Brain microvascular endothelial cell (primary cell): ENCODE measurements around the gene TTC39A.
"Not testable (repeated sequence)": the region's sequence is repeated elsewhere in the genome, so short reads cannot be mapped to it uniquely, and the experiment has no call there.

Source experiments
- DNase-seq: peaks from one replicate; pipeline ENCODE4 v3.0.0-alpha.2; 2020
- H3K27ac ChIP-seq: fragments of 250-450 bp; sonication (Bioruptor Pico); 2 replicates; pipeline ENCODE4 v1.5.1; 2020; ENCODE audit warnings: mild to moderate bottlenecking, moderate library complexity
- H3K27me3 ChIP-seq: fragments of 250-450 bp; sonication (Bioruptor Pico); replicated peaks from 2 replicates; pipeline ENCODE4 v1.5.1; 2020; ENCODE audit warnings: mild to moderate bottlenecking
- H3K36me3 ChIP-seq: fragments of 250-450 bp; sonication (Bioruptor Pico); replicated peaks from 2 replicates; pipeline ENCODE4 v1.5.1; 2020; ENCODE audit warnings: mild to moderate bottlenecking
- H3K4me3 ChIP-seq: 2 replicates; pipeline ENCODE4 v1.5.1; 2011; ENCODE audit warnings: low read depth, mild to moderate bottlenecking, control low read depth, low read length, moderate library complexity
- CTCF ChIP-seq: IDR thresholded peaks from 2 replicates; pipeline ENCODE4 v1.5.1; 2011; ENCODE audit warnings: low read depth, mild to moderate bottlenecking, moderate library complexity, low read length, control low read depth, inconsistent platforms; ENCODE audit errors: missing control alignments
- in situ Hi-C: cut with HindIII; loops from 2 replicates; pipeline ENCODE4 v1.10.0; 2017; ENCODE audit warnings: low sequenced_read_pairs, low pct_ligation_motif_present

The TTC39A gene

GRCh38 chr1:51327386-51327785 is 3.0 kb downstream of the TTC39A start:
- H3K4me3 ChIP-seq, result no peak overlapping the region
- no peak for DNase-seq
- no peak for TF ChIP-seq CTCF
- no peaks in the 10 kb centered on the region for H3K27me3 ChIP-seq
- no peak overlapping the region for H3K27ac ChIP-seq
- H3K36me3 ChIP-seq, result no peaks in the 10 kb centered on the region
- in situ Hi-C loops, result no loop called here

- in situ Hi-C loops, result no loop called here
- DNase-seq, result no peak
- no peak overlapping the region for H3K4me3 ChIP-seq
- TF ChIP-seq CTCF, result no peak
- H3K27me3 ChIP-seq, result no peaks in the 10 kb centered on the region
- no peaks in the 10 kb centered on the region for H3K36me3 ChIP-seq
- no peak overlapping the region for H3K27ac ChIP-seq
Measured at GRCh38 chr1:51326839-51327238, 3.5 kb downstream of the TTC39A start.

- Histone ChIP-seq H3K27ac (no peak overlapping the region), H3K36me3 (no peaks in the 10 kb centered on the region), H3K4me3 (no peak overlapping the region), H3K27me3 (no peaks in the 10 kb centered on the region)
- DNase-seq, result no peak
- in situ Hi-C loops, result no loop called here
- no peak for TF ChIP-seq CTCF
Measured at GRCh38 chr1:51325878-51326755, 4.2 kb downstream of the TTC39A start.

GRCh38 chr1:51325391-51325790 is 5.0 kb downstream of the TTC39A start:
- H3K27me3 ChIP-seq, result no peaks in the 10 kb centered on the region
- in situ Hi-C loops, result no loop called here
- DNase-seq, result no peak
- H3K36me3 ChIP-seq, result no peaks in the 10 kb centered on the region
- no peak overlapping the region for H3K27ac ChIP-seq
- no peak overlapping the region for H3K4me3 ChIP-seq
- TF ChIP-seq CTCF, result no peak

GRCh38 chr1:51325011-51325385 is 5.4 kb downstream of the TTC39A start:
- DNase-seq, H3K4me3 ChIP-seq, in situ Hi-C loops, H3K36me3 ChIP-seq, H3K27ac ChIP-seq, H3K27me3 ChIP-seq: not testable (repeated sequence)

GRCh38 chr1:51324251-51325010 is 5.9 kb downstream of the TTC39A start:
- no peak for DNase-seq
- in situ Hi-C loops, result no loop called here
- no peak for TF ChIP-seq CTCF

More at GRCh38 chr1:51324251-51325010, 5.9 kb downstream of the TTC39A start:
- H3K27ac ChIP-seq, result no peak overlapping the region
- no peaks in the 10 kb centered on the region for H3K27me3 ChIP-seq
- H3K4me3 ChIP-seq, result no peak overlapping the region
- H3K36me3 ChIP-seq, result no peaks in the 10 kb centered on the region
